DOHH2 (cell line): ENCODE measurements around the gene DPP7.

Experiments
- H3F3A ChIP-seq: fragments of 200-600 bp; sonication (generic), shearing (Covaris generic); 2 replicates; pipeline ENCODE4 v1.6.0; 2016; ENCODE audit warnings: antibody characterized with exemption, mild to moderate bottlenecking; ENCODE audit not compliant: control insufficient read depth, insufficient read depth
- H3K27ac ChIP-seq: fragments of 200-600 bp; sonication (generic); 2 replicates; pipeline ENCODE4 v1.5.1; 2014; ENCODE audit warnings: low read depth, mild to moderate bottlenecking, low read length, moderate library complexity
- H3K27me3 ChIP-seq: fragments of 200-600 bp; sonication (generic); 2 replicates; pipeline ENCODE4 v1.6.1; 2014; ENCODE audit warnings: mild to moderate bottlenecking, low read length, mixed read lengths; ENCODE audit not compliant: control insufficient read depth
- H3K36me3 ChIP-seq: fragments of 200-600 bp; sonication (generic); 2 replicates; pipeline ENCODE4 v1.6.1; 2014; ENCODE audit warnings: mild to moderate bottlenecking, low read length, moderate library complexity, mixed read lengths; ENCODE audit not compliant: control insufficient read depth
- H3K4me1 ChIP-seq: fragments of 200-600 bp; sonication (generic); 2 replicates; pipeline ENCODE4 v1.6.1; 2014; ENCODE audit warnings: mild to moderate bottlenecking, low read length, mixed read lengths; ENCODE audit not compliant: control insufficient read depth
- H3K4me2 ChIP-seq: fragments of 200-600 bp; sonication (generic); 2 replicates; pipeline ENCODE4 v1.6.0; 2014; ENCODE audit warnings: mild to moderate bottlenecking, low read length, moderate library complexity
- H3K4me3 ChIP-seq: fragments of 200-600 bp; sonication (generic); 2 replicates; pipeline ENCODE4 v1.5.1; 2014; ENCODE audit warnings: mild to moderate bottlenecking, low read length, mixed read lengths
- H3K79me2 ChIP-seq: fragments of 200-600 bp; sonication (generic); 2 replicates; pipeline ENCODE4 v1.6.1; 2014; ENCODE audit warnings: mild to moderate bottlenecking, low read length, mixed read lengths; ENCODE audit not compliant: control insufficient read depth
- H3K9me2 ChIP-seq: fragments of 200-600 bp; sonication (generic); replicated peaks from 2 replicates; pipeline ENCODE4 v1.6.1; 2014; ENCODE audit warnings: mild to moderate bottlenecking, low read length, mixed read lengths; ENCODE audit not compliant: control insufficient read depth
- H3K9me3 ChIP-seq: fragments of 200-600 bp; sonication (generic); 2 replicates; pipeline ENCODE4 v1.6.1; 2014; ENCODE audit warnings: antibody characterized with exemption, low read length, mixed read lengths; ENCODE audit not compliant: control insufficient read depth, insufficient read depth
- H4K20me1 ChIP-seq: fragments of 200-600 bp; sonication (generic); 2 replicates; pipeline ENCODE4 v1.6.0; 2014; ENCODE audit warnings: low read depth, mild to moderate bottlenecking, antibody characterized with exemption, low read length, moderate library complexity; ENCODE audit not compliant: control insufficient read depth, insufficient read depth
- CTCF ChIP-seq: fragments of 200-600 bp; sonication (generic); IDR thresholded peaks from one replicate; pipeline ENCODE4 v1.5.1; 2014; ENCODE audit warnings: antibody characterized with exemption, mild to moderate bottlenecking, low read depth, low read length; ENCODE audit not compliant: poor library complexity, severe bottlenecking
- EZH2phosphoT487 ChIP-seq: fragments of 200-600 bp; sonication (generic); IDR thresholded peaks from 2 replicates; pipeline ENCODE4 v1.6.1; 2017; ENCODE audit warnings: borderline replicate concordance, mild to moderate bottlenecking, antibody characterized with exemption, low read length, moderate library complexity, mixed read lengths

DPP7 gene

GRCh38 chr9:137075275-137075775 lies 39.2 kb downstream of the DPP7 start:
- Histone ChIP-seq H3K27ac (no peak overlapping the region), H4K20me1 (0 out of 2 replicates have a peak, but pooled peaks cover 10% of the 10 kb centered on the region), H3K36me3 (peaks cover 20% of the 10 kb centered on the region), H3K4me3 (no peak overlapping the region), H3K27me3 (no peaks in the 10 kb centered on the region), H3K9me3 (no peaks in the 10 kb centered on the region), H3K9me2 (no peaks in the 10 kb centered on the region), H3K79me2 (peaks cover 7% of the 10 kb centered on the region), H3F3A (peaks cover 6% of the 10 kb centered on the region; the same call in 1 of the 2 replicates), H3K4me2 (peak overlapping the region; percentile 48), H3K4me1 (peaks cover 36% of the 10 kb centered on the region)
- TF ChIP-seq CTCF (no peak), EZH2phosphoT487 (no peak)

- no peak overlapping the region for H3K4me3 ChIP-seq
- H3K4me2 ChIP-seq: peak overlapping the region; percentile 48
- H3K27me3 ChIP-seq: no peaks in the 10 kb centered on the region
- H3K4me1 ChIP-seq: peaks cover 36% of the 10 kb centered on the region
- no peak overlapping the region for H3K27ac ChIP-seq
- H3K9me2 ChIP-seq: no peaks in the 10 kb centered on the region
- H3F3A ChIP-seq: peaks cover 6% of the 10 kb centered on the region; the same call in 1 of the 2 replicates
- peaks cover 17% of the 10 kb centered on the region for H3K36me3 ChIP-seq
- peaks cover 12% of the 10 kb centered on the region for H3K79me2 ChIP-seq
- 0 out of 2 replicates have a peak, but pooled peaks cover 10% of the 10 kb centered on the region for H4K20me1 ChIP-seq
- TF ChIP-seq EZH2phosphoT487: no peak
- TF ChIP-seq CTCF: no peak
- no peaks in the 10 kb centered on the region for H3K9me3 ChIP-seq
Measured at GRCh38 chr9:137074657-137075274, 39.8 kb downstream of the DPP7 start.

- no peak for TF ChIP-seq CTCF
- no peak overlapping the region for H3K27ac ChIP-seq
Measured at GRCh38 chr9:137073992-137074399, 40.5 kb downstream of the DPP7 start.

More at GRCh38 chr9:137073992-137074399, 40.5 kb downstream of the DPP7 start:
- no peaks in the 10 kb centered on the region for H3K27me3 ChIP-seq
- peaks cover 9% of the 10 kb centered on the region; the same call in 1 of the 2 replicates for H4K20me1 ChIP-seq
- H3K9me2 ChIP-seq: no peaks in the 10 kb centered on the region
- peaks cover 9% of the 10 kb centered on the region for H3K36me3 ChIP-seq
- no peaks in the 10 kb centered on the region for H3K9me3 ChIP-seq
- H3K79me2 ChIP-seq: peaks cover 19% of the 10 kb centered on the region
- H3K4me3 ChIP-seq: no peak overlapping the region
- no peak overlapping the region for H3K4me2 ChIP-seq
- H3F3A ChIP-seq: peaks cover 6% of the 10 kb centered on the region; the same call in 1 of the 2 replicates
- peaks cover 40% of the 10 kb centered on the region for H3K4me1 ChIP-seq
